BJ (cell line): ENCODE results near the gene MAP3K9. TPM values are rescaled to one million over a fixed set of nuclear protein-coding genes. Genes with fewer than 3 reads are reported as not detected.

Source experiments
- CTCF ChIA-PET: fragments of 350-600 bp; formaldehyde crosslinking; extraction: SDS; loops from one replicate; lab custom pipeline; 2021; ENCODE audit warnings: antibody characterized with exemption, inconsistent platforms; lab: Yijun Ruan, JAX
- POLR2A ChIA-PET: fragments of 300-600 bp; sonication (Branson Sonifier 250); formaldehyde crosslinking; extraction: SDS; loops from one replicate; lab custom pipeline; 2021; ENCODE audit warnings: antibody characterized with exemption; lab: Charles Lee
- DNase-seq: peaks from one replicate; pipeline ENCODE4 v3.0.0-alpha.2; 2011; ENCODE audit warnings: low read depth
- H3K27me3 ChIP-seq: 2 replicates; pipeline ENCODE4 v1.6.0; 2011; ENCODE audit warnings: low read length; ENCODE audit not compliant: control insufficient read depth, insufficient read depth
- H3K36me3 ChIP-seq: 2 replicates; pipeline ENCODE4 v1.5.1; 2011; ENCODE audit warnings: low read length; ENCODE audit not compliant: control insufficient read depth, insufficient read depth
- H3K4me3 ChIP-seq: 2 replicates; pipeline ENCODE4 v1.5.1; 2011; ENCODE audit warnings: low read depth, mild to moderate bottlenecking, control low read depth, low read length
- CTCF ChIP-seq: IDR thresholded peaks from 2 replicates; pipeline ENCODE4 v1.5.1; 2011; ENCODE audit warnings: low read depth, mild to moderate bottlenecking, control low read depth, inconsistent platforms, low read length, moderate library complexity; ENCODE audit not compliant: insufficient read depth
- polyA plus RNA-seq: library from polyadenylated mRNA; depleted of rRNA; stranded (reverse); fragments of >200 nt; gene quantifications from 2 replicates; pipeline ENCODE4 v1.2.3, GENCODE V29; 2011

The MAP3K9 gene
- polyA plus RNA-seq, 1 experiment: 0.45 TPM

- H3K27me3 ChIP-seq: 0 out of 2 replicates have a peak, but pooled peaks cover 2% of the 10 kb centered on the region
- CTCF ChIA-PET: interaction anchor here (1.0 to 1.7 kb wide), 3 partner anchors 12 to 106 kb away, joined by 3 to 5 read pairs (median 3); no protein-coding TSS in a partner anchor
- POLR2A ChIA-PET: no interaction called here
- H3K36me3 ChIP-seq: no peaks in the 10 kb centered on the region
- TF ChIP-seq CTCF: no peak
- no peak for DNase-seq
- no peak overlapping the region for H3K4me3 ChIP-seq
Observed at GRCh38 chr14:70726651-70727375, 82.5 kb downstream of the MAP3K9 start.

GRCh38 chr14:70724944-70725343 lies 84.4 kb downstream of the MAP3K9 start:
- no peak for DNase-seq
- no peak for TF ChIP-seq CTCF
- ChIA-PET POLR2A (no interaction called here), CTCF (interaction anchor here (1.1 to 1.7 kb wide), 2 partner anchors 10 to 12 kb away, joined by 3 to 5 read pairs; no protein-coding TSS in a partner anchor)
- H3K36me3 ChIP-seq: no peaks in the 10 kb centered on the region
- H3K27me3 ChIP-seq: 0 out of 2 replicates have a peak, but pooled peaks cover 2% of the 10 kb centered on the region
- H3K4me3 ChIP-seq: no peak overlapping the region

- H3K27me3 ChIP-seq: 0 out of 2 replicates have a peak, but pooled peaks cover 2% of the 10 kb centered on the region
- CTCF ChIA-PET: no interaction called here
- no peak for TF ChIP-seq CTCF
- DNase-seq: no peak
- POLR2A ChIA-PET: no interaction called here
- no peak overlapping the region for H3K4me3 ChIP-seq
- no peaks in the 10 kb centered on the region for H3K36me3 ChIP-seq
Observed at GRCh38 chr14:70724110-70724509, 85.2 kb downstream of the MAP3K9 start.

GRCh38 chr14:70723276-70723675 lies 86.0 kb downstream of the MAP3K9 start:
- Histone ChIP-seq H3K4me3 (no peak overlapping the region), H3K27me3 (peaks cover 3% of the 10 kb centered on the region; the same call in 1 of the 2 replicates), H3K36me3 (no peaks in the 10 kb centered on the region)
- CTCF ChIA-PET: interaction anchor here (2.0 kb wide), 1 partner anchor 10 kb away, joined by 9 read pairs; no protein-coding TSS in a partner anchor
- TF ChIP-seq CTCF: no peak
- DNase-seq: no peak
- POLR2A ChIA-PET: no interaction called here

GRCh38 chr14:70722418-70722817 lies 86.9 kb downstream of the MAP3K9 start:
- POLR2A ChIA-PET: no interaction called here
- DNase-seq: no peak
- Histone ChIP-seq H3K36me3 (no peaks in the 10 kb centered on the region), H3K4me3 (no peak overlapping the region), H3K27me3 (peaks cover 3% of the 10 kb centered on the region; the same call in 1 of the 2 replicates)
- no peak for TF ChIP-seq CTCF
- CTCF ChIA-PET: interaction anchor here (0.6 to 2.0 kb wide), 3 partner anchors 9 to 609 kb away, joined by 3 to 9 read pairs (median 4); no protein-coding TSS in a partner anchor
